H7 (cell line): Measurements from ENCODE around the gene TBCD. TPM values are rescaled to one million over a fixed set of nuclear protein-coding genes. Genes with fewer than 3 reads are reported as not detected.
A peak's percentile ranks its signal among the peaks of the same experiment; 100 is the strongest.

Source experiments
- DNase-seq: peaks from one replicate; pipeline ENCODE4 v3.0.0; 2012
- H3K27me3 ChIP-seq: 2 replicates; pipeline ENCODE4 v1.6.0; 2011; ENCODE audit warnings: mild to moderate bottlenecking, low read length; ENCODE audit not compliant: control insufficient read depth, insufficient read depth
- H3K36me3 ChIP-seq: replicated peaks from 2 replicates; pipeline ENCODE4 v1.5.1; 2011; ENCODE audit warnings: low read length; ENCODE audit not compliant: control insufficient read depth, insufficient read depth
- H3K4me3 ChIP-seq: 2 replicates; pipeline ENCODE4 v1.5.1; 2011; ENCODE audit warnings: low read depth, mild to moderate bottlenecking, control low read depth, low read length, moderate library complexity; ENCODE audit not compliant: insufficient read depth
- total RNA-seq: library from RNA; depleted of rRNA; stranded (reverse); fragments of >200 nt; shearing (Covaris generic); gene quantifications from 2 replicates; pipeline ENCODE4 v1.2.3, GENCODE V29; 2014

The TBCD gene
- total RNA-seq, 1 experiment from 2014 or later, result 74.1 TPM

GRCh38 chr17:82881900-82882714 lies 130.2 kb downstream of the TBCD start:
- H3K36me3 ChIP-seq, result no peaks in the 10 kb centered on the region; the same call in 1 of the 2 replicates
- H3K4me3 ChIP-seq, result no peak overlapping the region
- no peaks in the 10 kb centered on the region for H3K27me3 ChIP-seq
- no peak for DNase-seq

- peaks cover 2% of the 10 kb centered on the region; the same call in 1 of the 2 replicates for H3K36me3 ChIP-seq
- no peak for DNase-seq
- no peaks in the 10 kb centered on the region for H3K27me3 ChIP-seq
- no peak overlapping the region for H3K4me3 ChIP-seq
Observed at GRCh38 chr17:82882715-82883418, 131.0 kb downstream of the TBCD start.

GRCh38 chr17:82883419-82884031 lies 131.7 kb downstream of the TBCD start:
- DNase-seq, result no peak
- Histone ChIP-seq H3K36me3 (peaks cover 2% of the 10 kb centered on the region; the same call in 1 of the 2 replicates), H3K4me3 (no peak overlapping the region), H3K27me3 (no peaks in the 10 kb centered on the region)

- DNase-seq, result no peak
- H3K4me3 ChIP-seq, result no peak overlapping the region
- H3K36me3 ChIP-seq, result peaks cover 2% of the 10 kb centered on the region; the same call in 1 of the 2 replicates
- H3K27me3 ChIP-seq, result no peaks in the 10 kb centered on the region
Observed at GRCh38 chr17:82884341-82884969, 132.6 kb downstream of the TBCD start.

- Histone ChIP-seq H3K4me3 (no peak overlapping the region), H3K36me3 (peaks cover 2% of the 10 kb centered on the region; the same call in 1 of the 2 replicates), H3K27me3 (no peaks in the 10 kb centered on the region)
- DNase-seq, result no peak
Observed at GRCh38 chr17:82884970-82885353, 133.1 kb downstream of the TBCD start.

- Histone ChIP-seq H3K27me3 (no peaks in the 10 kb centered on the region), H3K36me3 (peaks cover 4% of the 10 kb centered on the region), H3K4me3 (no peak overlapping the region)
- no peak for DNase-seq
Observed at GRCh38 chr17:82887255-82888164, 135.6 kb downstream of the TBCD start.

- H3K4me3 ChIP-seq, result no peak overlapping the region
Observed at GRCh38 chr17:82888583-82889495, 137.0 kb downstream of the TBCD start.

GRCh38 chr17:82889496-82890338 lies 137.9 kb downstream of the TBCD start:
- H3K36me3 ChIP-seq, result peaks cover 4% of the 10 kb centered on the region
- H3K27me3 ChIP-seq, result no peaks in the 10 kb centered on the region
- DNase-seq, result peak; percentile 78

More at GRCh38 chr17:82888583-82889495, 137.0 kb downstream of the TBCD start:
- peaks cover 4% of the 10 kb centered on the region for H3K36me3 ChIP-seq
- DNase-seq, result no peak
- no peaks in the 10 kb centered on the region for H3K27me3 ChIP-seq

GRCh38 chr17:82890339-82890730 lies 138.5 kb downstream of the TBCD start:
- no peaks in the 10 kb centered on the region for H3K27me3 ChIP-seq
- no peak overlapping the region for H3K4me3 ChIP-seq
- peaks cover 4% of the 10 kb centered on the region for H3K36me3 ChIP-seq
- DNase-seq, result no peak

More at GRCh38 chr17:82889496-82890338, 137.9 kb downstream of the TBCD start:
- no peak overlapping the region for H3K4me3 ChIP-seq

- DNase-seq, result no peak
- no peak overlapping the region for H3K4me3 ChIP-seq
- H3K27me3 ChIP-seq, result no peaks in the 10 kb centered on the region
- H3K36me3 ChIP-seq, result peaks cover 4% of the 10 kb centered on the region
Observed at GRCh38 chr17:82890926-82891678, 139.2 kb downstream of the TBCD start.

- Histone ChIP-seq H3K36me3 (peaks cover 4% of the 10 kb centered on the region), H3K27me3 (no peaks in the 10 kb centered on the region), H3K4me3 (no peak overlapping the region)
- no peak for DNase-seq
Observed at GRCh38 chr17:82891911-82892310, 140.0 kb downstream of the TBCD start.
